IPS DF 4.7 (cell line): Measurements from ENCODE around the gene PYGL.
"Not testable (repeated sequence)": the region's sequence is repeated elsewhere in the genome, so short reads cannot be mapped to it uniquely, and the experiment has no call there.

Source experiments
- DNase-seq: peaks from one replicate; pipeline ENCODE4 v3.0.0-alpha.2; 2013; ENCODE audit warnings: low spot score; ENCODE audit errors: extremely low read depth

PYGL gene

DNA sequence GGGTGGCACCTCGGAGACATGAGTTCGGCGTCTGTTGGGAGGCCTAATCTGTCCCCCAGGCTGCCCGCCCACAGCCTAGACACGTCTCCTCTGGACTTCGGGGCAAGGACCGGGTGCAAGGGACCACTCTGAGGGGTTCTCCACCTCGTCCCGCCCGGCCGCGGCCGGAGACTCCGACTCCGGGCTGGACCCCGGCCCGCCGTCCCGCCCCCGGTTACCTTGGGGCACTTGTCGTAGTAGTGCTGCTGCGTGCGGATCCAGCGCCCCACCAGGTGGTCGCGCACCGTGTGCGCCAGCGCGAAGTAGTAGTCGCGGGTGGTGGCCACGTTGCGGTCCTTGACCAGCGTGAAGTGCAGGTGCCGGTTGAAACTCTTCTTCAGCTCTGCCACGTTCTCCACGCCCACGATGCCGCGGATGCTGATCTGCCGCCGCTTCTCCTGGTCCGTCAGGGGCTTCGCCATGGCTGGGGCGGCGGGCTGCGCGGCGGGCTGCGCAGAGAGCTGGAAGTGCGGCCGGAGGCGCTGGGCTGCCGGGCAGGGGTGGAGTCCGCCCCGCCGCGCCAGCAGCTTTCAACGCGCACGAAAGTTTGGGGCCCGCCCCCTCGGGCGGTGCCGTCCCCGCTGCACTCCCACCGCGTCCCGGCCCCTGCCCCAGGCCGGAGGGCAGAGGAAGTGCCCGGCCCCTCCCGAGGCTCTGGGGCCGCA, at the start of gene PYGL:
PYGL (minus strand) TSS at position 541 of the 704 bp plus-strand sequence; CDS start at position 461, 80 bp downstream.
- DNase-seq, result no peak

- no peak for DNase-seq
Measured at GRCh38 chr14:50985859-50986331, 41.6 kb upstream of the PYGL start.

GRCh38 chr14:50985124-50985858, 41.0 kb upstream of the PYGL start:
- no peak for DNase-seq

DNA sequence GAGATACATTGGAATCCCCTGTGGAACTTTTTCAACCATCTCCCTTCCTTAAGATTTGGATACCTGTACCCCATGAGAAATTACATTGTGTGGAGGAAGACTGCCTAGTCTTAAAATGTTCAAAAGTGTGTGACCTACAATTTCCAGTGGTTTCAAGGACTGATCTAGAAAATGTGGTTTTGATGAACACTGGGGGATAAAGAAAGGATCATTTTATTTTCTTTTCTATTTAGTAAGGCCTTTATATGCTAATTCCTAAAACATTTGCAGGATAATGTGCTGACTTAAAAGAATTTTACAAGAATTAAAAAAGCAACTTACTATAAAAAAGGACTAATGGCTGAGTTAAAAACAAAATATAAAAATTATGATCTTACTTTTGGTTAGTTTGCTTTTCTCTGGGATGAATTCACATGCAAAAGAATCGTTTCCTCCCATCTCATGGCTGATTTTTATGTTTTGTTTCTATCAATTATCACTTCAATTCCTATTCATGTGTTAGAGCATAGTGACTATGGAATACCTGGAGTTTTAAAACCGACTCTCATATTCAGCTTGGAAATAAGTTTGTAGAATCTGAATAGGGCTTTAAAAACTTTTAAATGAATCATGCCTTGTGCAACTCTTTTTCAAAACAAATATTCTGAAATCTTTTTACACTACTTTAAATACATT, 39.9 kb upstream of the PYGL start:
- no peak for DNase-seq

DNA sequence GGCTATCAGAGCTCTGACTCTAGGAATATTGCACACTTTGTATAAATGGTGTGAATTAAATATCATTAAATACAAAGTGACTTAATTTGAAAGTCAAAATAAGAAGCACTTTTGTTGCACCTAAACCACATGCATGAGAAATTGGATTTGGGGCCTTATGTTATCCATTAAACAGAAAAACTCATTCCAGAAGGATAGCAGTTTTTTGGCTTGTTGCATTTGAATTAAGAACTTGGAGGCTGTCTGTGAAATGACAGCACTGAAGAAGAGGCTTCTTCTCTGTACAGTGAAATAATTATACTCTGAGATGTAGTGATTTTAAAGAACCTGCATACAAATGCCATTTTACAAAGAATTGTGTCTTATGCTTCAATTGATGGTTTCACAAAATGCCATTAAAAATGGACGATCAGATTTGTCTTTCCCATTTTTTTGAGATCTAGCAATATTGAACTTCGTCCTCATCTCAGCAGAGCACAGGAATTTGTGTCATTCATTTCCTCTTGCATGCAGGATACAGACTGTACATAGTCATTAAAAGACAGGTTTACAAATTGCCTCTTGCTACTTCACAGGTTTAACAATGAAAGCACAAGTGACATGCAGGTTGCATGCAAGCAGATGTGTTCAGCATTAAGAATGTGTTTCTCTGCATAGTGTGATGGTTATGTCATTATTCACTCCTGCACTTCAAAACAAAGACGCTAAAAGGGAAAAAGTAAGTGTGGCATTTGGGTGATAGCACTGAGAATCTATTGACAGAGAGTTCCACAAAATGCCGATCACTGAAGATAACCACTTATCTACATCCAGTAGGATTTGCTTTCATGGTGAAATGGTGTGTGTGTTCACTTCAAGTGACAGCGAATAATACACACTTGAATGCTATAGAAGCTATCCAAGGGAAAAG, 35.9 kb upstream of the PYGL start:
- DNase-seq, result no peak

- DNase-seq, result no peak
Measured at GRCh38 chr14:50978888-50979287, 34.6 kb upstream of the PYGL start.

DNA sequence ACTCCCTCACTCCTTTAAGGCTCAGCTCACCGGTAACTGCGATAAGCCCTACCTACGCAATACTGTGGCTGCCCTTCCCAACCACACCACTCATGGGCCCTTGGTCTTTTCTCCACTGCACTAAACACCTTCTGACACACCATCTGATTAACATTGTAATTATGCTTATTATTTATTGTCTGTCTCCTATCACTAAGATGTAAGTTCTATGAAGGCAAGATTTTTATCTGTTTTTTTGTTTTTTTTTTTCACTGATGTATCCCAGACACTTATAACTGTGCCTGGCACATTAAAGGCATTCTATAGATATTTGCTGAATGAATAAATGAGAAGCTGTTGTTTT, 34.2 kb upstream of the PYGL start:
- DNase-seq, result no peak

DNA sequence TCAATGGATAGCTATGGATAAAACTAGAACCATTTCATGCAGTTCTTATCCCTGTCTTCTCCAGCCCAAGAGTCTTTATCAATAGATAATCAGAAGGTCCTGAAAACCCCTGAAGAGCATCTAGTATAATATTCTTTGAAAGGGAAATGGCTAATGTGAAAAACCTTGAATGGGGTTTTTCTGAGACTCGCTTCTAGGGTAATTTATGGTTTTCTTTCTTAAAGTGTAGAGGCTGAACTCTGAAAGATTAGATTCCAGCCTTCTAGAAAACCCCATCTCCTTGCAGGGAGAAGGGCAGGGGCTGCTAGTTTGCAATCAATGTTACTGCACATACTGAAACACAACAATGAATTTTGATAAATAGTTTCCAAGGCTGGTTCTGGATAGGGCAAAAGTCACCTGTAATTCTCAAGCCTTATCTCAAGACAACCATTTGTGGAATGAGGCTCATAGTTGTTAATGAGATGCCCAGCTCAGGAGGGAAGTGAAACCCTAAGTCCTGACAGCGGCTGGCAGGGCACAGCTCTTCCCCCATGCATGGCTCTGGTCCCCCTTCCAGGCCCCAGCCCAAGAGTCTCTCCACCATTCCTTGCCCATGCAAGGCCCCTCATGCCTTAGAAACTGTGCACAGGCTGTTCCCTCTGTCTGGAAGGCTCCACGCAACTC, 33.7 kb upstream of the PYGL start:
- DNase-seq, result no peak

DNA sequence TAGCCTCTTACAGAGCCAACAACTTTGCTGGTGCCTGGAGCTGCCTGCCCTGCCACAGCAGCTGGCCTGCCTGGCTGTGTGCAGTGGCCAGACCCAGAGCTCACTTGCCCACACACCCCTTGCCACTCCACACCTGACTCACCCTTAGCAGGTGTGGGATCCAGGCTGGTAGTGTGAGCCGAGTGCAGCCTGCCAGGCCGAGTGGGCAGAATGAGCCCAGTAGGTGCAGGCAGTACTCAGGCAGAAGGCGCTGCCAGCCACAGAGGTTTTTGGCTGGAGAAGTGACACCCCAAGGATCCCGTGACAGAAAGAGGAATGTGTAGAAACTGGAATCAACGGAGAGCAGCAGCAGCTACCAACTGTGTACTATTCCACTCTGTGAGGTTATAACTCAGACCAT, 29.8 kb upstream of the PYGL start:
- DNase-seq, result no peak

GRCh38 chr14:50972734-50973133, 28.5 kb upstream of the PYGL start:
- no peak for DNase-seq

DNA sequence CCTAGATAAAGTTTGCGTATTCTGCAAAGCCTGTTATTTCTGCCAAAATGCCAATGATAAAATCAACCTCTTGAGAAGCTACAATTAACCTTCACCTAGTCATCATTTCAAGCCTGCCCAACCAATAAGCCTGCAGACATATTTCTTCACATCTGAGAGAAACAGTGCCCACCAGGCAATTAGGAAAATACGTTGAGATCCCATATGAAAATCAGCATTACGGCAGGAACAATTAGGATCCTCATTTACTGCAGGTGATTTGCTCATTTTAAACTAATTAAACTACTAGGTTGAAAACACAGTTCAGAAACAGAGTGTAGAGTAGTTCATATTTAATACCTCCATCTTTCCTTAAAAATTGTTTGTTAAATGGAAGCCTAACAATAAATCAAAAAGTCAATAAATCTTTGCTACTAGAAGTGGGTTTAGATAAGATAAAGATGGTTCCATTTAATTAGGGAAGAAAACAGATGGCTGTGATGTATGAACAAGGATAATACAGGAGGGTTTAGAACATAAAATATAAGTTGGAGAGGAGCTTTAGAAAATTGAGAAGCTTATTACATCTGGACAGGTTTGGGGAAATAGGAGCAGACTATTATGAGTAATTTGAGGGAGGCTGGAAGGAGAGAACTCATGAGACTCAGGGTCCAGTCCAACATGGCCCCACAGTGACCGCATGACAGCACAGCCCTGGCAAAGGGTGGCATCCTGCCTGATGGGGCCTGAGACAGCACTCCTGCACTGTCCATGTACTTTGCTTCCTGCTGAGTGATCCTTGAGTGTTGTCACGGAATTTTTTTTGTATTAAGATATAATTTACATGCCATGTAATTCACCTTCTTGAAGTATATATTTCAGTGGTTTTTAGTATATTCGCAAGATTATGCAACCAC, 26.9 kb upstream of the PYGL start:
- DNase-seq, result no peak

GRCh38 chr14:50967790-50968189, 23.5 kb upstream of the PYGL start:
- DNase-seq, result no peak

DNA sequence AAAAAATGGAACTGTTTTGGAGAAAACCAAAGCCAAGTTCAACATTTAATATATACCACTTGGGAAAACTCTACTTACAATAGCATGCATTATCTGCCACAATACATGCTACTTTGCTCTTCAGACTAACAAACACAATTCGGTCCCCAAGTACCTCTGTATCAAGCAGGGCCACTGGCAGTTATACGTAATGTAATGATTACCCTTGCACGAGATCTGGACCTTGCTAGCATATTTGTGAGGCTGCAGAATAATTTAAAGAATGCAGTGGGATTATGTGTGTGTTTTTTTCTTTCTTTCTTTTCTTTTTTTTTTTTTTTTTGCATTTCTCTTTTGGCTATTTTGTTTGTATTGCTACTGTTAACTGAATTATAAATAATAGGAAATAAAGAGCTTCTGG, 22.8 kb upstream of the PYGL start:
- DNase-seq, result no peak

- no peak for DNase-seq
Measured at GRCh38 chr14:50964683-50965390, 20.6 kb upstream of the PYGL start.

DNA sequence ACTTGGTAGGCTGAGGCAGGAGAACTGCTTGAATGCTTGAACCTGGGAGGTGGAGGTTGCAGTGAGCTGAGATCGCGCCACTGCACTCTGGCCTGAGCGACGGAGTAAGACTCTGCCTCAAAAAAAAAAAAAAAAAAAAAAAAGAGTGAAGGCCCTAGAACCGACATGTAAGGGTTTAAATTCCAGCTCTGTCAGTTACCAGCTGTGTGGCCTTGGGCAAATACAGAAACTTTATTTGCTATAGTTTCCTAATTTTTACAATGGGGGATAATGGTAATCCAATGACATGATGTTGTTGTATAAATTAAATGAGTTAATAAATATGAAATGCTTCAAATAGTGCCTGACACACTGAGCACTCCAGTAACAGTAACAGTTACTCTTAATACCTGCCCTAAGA, 19.6 kb upstream of the PYGL start:
- DNase-seq, result no peak

DNA sequence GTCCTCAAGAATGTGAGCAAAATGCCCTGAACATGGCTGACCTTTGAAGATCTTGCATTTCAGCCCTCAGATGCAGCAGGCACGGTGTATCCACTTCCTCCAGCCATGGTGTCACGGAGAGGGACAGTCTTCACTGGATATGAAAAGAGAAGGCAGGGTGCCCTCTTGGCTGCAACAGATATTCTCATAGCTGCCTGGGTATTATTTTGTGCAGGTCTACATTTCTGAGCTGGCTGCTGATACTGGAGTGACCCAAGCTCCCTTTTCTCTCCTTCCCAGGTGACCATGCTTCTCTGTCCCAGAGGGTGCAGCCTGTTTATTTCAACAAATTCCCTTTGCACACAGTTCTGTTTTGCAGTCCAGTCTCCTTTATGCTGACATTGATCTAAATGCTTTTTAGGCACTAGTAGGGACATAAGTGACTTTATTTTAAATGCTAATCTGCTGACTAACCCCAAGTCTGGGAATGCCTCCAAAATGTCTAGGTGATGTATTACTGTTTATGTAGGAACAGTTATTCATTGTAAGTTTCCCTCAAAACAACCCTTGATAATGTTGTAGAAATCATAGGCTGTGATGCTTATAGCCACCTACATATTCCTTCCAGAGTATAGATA, 17.4 kb upstream of the PYGL start:
- no peak for DNase-seq

DNA sequence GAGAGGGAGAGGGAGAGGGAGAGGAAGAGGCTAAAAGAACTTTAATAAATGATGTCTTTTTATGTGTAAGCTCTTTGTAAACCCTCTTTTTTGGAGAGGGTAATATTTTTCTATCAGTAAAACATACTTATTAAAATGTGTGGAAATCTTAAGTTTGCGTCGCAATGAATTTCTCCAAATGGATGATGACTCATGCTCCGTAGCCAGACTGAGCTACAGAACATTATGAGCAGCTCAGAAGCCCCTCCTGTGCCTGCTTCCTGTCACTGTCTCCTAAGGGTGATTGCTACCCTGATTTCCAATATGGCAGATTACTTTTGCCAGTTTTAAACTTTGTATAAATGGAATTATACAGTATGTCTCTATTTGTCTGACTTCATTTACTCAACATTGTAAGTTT, 13.0 kb upstream of the PYGL start:
- no peak for DNase-seq

DNA sequence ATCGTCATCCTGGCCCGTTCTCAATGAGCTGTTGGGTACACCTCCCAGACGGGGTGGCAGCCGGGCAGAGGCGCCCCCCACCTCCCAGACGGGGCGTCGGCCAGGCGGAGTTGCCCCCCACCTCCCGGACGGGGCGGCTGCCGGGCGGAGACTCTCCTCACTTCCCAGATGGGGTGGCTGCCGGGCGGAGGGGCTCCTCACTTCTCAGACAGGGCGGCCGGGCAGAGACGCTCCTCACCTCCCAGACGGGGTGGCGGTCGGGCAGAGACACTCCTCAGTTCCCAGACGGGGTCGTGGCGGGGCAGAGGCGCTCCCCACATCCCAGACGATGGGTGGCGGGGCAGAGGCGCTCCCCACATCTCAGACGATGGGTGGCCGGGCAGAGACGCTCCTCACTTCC, 12.1 kb upstream of the PYGL start:
- not testable (repeated sequence) for DNase-seq
